Measurements from ENCODE around the gene ARHGEF5. TPM values are rescaled to one million over a fixed set of nuclear protein-coding genes. Genes with fewer than 3 reads are reported as not detected.
"Not testable (repeated sequence)": the region's sequence is repeated elsewhere in the genome, so short reads cannot be mapped to it uniquely, and the experiment has no call there.

Gene ARHGEF5
- total RNA-seq, 1 donor from 2014 or later: 0.82 TPM

DNA sequence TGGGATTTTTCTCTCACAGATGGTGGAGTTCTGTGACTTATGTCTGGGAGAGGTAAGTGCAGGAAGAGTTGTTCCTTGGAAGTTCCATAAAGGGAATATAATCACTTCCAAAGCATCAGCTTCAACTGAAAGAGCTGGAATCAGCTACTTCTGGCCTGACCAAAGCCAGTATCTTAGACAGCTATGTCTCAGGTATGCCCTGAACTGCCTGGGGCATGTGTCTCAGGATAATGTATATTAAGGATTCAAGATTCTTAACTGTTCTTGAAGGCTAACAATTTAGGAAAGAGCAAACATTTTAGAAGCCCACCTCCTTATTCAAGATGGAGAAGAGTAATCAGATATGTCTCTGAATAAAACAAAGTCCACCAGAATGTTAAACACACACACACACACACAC lies 60.7 kb downstream of the ARHGEF5 start:
- DNase-seq (ENCODE audit: low spot score in 2 of 2): no peak
- no peak for FAIRE-seq

DNA sequence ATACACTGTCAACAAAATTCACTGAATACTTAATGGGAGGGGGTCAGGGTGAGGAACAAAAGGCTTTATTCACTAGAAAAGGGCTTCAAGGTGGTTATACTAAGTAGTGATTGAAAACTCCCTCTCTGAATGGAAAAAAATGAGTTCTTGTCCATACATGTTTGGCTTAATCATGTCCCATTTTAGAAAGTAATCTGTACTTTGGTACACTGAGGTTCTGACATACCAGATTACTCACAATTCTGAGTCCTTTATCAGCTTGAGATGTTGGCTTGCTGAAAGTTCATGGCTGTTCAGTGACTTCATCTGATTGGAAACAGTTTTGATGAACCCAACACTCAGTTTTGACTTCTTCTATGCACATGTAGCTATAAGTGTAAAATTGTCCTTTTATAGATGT lies 61.1 kb downstream of the ARHGEF5 start:
- FAIRE-seq (no peak), DNase-seq (ENCODE audit: low spot score in 2 of 2) (no peak)

- DNase-seq (ENCODE audit: low spot score in 2 of 2); FAIRE-seq: not testable (repeated sequence)
Measured at GRCh38 chr7:144418931-144419330, 63.7 kb downstream of the ARHGEF5 start.

- DNase-seq (ENCODE audit: low spot score in 2 of 2); FAIRE-seq: not testable (repeated sequence)
Measured at GRCh38 chr7:144427539-144427938, 72.3 kb downstream of the ARHGEF5 start.

DNA sequence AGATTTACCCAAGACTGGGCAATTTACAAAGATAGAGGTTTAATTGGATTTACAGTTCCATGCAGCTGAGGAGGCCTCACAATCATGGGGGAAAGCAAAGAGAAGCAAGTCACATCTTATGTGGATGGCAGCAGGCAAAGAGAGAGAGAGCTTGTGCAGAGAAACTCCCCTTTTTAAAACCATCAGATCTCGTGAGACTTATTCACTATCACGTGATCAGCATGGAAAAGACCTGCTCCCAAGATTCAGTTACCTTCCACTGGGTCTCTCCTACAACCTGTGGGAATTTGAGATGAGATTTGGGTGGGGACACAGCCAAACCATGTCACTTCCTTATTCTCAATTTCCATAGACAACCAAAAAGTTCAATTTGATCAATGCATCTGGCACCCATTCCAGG lies 73.2 kb downstream of the ARHGEF5 start:
- DNase-seq (ENCODE audit: low spot score in 2 of 2): no peak
- no peak for FAIRE-seq

Other genes with a start within 250 kb of the ARHGEF5 start
- gene OR2A2, start 245.8 kb upstream of the ARHGEF5 start, total RNA-seq: not detected
- gene OR2A14, start 232.2 kb upstream of the ARHGEF5 start, total RNA-seq: not detected
- gene CTAGE4, start 171.9 kb upstream of the ARHGEF5 start, total RNA-seq: 0.41 TPM
- 0.82 TPM for gene ARHGEF35, start 159.6 kb upstream of the ARHGEF5 start, total RNA-seq
- under 0.01 TPM for gene OR2A42, start 115.8 kb upstream of the ARHGEF5 start, total RNA-seq
- not detected for gene OR2A7, start 90.6 kb upstream of the ARHGEF5 start, total RNA-seq
- 0.41 TPM for gene CTAGE8, start 86.1 kb upstream of the ARHGEF5 start, total RNA-seq
- not detected for gene OR2A1, start 43.0 kb upstream of the ARHGEF5 start, total RNA-seq
- gene NOBOX, start 48.3 kb downstream of the ARHGEF5 start, total RNA-seq: not detected